Skeletal muscle tissue (tissue), 4 donors: ENCODE measurements around the gene ZNF598. TPM values are rescaled to one million over a fixed set of nuclear protein-coding genes. Genes with fewer than 3 reads are reported as not detected.
A peak's percentile ranks its signal among the peaks of the same experiment; 100 is the strongest.

Experiments used
- H3K27ac ChIP-seq: one replicate; pipeline ENCODE4 v1.7.0; 2013; ENCODE audit warnings: mild to moderate bottlenecking, low read depth, low read length, inconsistent platforms
- H3K27me3 ChIP-seq, 3 donors: one replicate each; pipeline ENCODE4 v1.7.0; 2013; ENCODE audit warnings: low read length in 3 of 3; ENCODE audit not compliant: control insufficient read depth in 3 of 3, insufficient read depth in 3 of 3
- H3K36me3 ChIP-seq, 3 donors: one replicate each; pipeline ENCODE4 v1.7.0; 2013; ENCODE audit warnings: low read length in 3 of 3; ENCODE audit not compliant: control insufficient read depth in 3 of 3, insufficient read depth in 3 of 3
- H3K4me1 ChIP-seq, 3 donors: one replicate each; pipeline ENCODE4 v1.7.0; 2013; ENCODE audit warnings: low read length in 3 of 3, mild to moderate bottlenecking in 3 of 3; ENCODE audit not compliant: control insufficient read depth in 3 of 3, insufficient read depth in 3 of 3
- H3K4me3 ChIP-seq, 3 donors: one replicate each; pipeline ENCODE4 v1.7.0; 2013; ENCODE audit warnings: low read length in 3 of 3
- H3K9ac ChIP-seq, 3 donors: one replicate each; pipeline ENCODE4 v1.7.0; 2013; ENCODE audit warnings: low read length in 3 of 3, mild to moderate bottlenecking in 3 of 3, moderate library complexity in 2 of 3, low read depth in 1 of 3
- H3K9me3 ChIP-seq, 3 donors: one replicate each; pipeline ENCODE4 v1.7.0; 2013; ENCODE audit warnings: low read length in 3 of 3; ENCODE audit not compliant: control insufficient read depth in 3 of 3
- total RNA-seq: library from RNA; depleted of rRNA; stranded (reverse); fragments of >200 nt; gene quantifications from one replicate; pipeline ENCODE4 v1.2.3, GENCODE V29; 2014
- donor health status: Osteomylitis.

ZNF598 gene
- total RNA-seq, 1 donor from 2014 or later: 4.7 TPM

- Histone ChIP-seq H3K4me1 (peaks cover 12 to 23% (median 16%) of the 10 kb centered on the region in 3 donors), H3K4me3 (no peak overlapping the region), H3K27ac (no peak overlapping the region), H3K9ac (no peak overlapping the region), H3K9me3 (no peaks in the 10 kb centered on the region), H3K27me3 (peaks cover 34% of the 10 kb centered on the region in 3 donors), H3K36me3 (peaks cover 5 to 9% (median 8%) of the 10 kb centered on the region in 3 donors)
Measured at GRCh38 chr16:1992704-1993317, 16.8 kb downstream of the ZNF598 start.

DNA sequence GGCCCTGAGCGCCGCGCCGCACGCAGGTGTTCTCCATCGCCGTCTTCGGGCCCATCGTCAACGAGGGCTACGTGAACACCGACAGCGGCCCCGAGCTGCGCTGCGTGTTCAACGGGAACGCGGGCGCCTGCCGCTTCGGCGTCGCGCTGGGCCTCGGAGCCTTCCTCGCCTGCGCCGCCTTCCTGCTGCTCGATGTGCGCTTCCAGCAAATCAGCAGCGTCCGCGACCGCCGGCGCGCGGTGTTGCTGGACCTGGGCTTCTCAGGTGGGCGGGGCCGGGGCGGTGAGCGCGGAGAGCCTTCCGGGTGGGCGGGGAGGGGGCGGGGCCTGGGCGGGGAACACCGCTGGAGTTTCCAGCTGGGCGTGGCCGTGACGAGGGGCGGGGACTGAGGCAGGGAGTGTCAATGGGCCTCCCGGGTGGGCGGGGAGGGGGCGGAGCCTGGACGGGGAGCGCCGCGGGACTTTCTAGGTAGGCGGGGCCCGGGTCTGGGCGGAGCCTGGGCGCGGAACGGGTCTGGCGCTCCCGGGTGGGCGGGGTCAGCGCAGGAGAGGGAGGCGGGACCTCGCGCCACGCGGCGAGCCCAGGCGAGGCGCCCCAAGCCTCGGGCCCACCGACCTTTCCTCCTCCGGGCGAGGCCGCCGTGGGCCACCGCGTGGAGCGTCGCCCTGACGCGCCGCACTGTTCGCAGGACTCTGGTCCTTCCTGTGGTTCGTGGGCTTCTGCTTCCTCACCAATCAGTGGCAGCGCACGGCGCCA, 17.5 kb downstream of the ZNF598 start:
- H3K36me3 ChIP-seq: peaks cover 3 to 7% (median 5%) of the 10 kb centered on the region in 3 donors
- no peaks in the 10 kb centered on the region for H3K9me3 ChIP-seq
- H3K27ac ChIP-seq: no peak overlapping the region
- H3K9ac ChIP-seq: peak overlapping the region in 2 of 3 donors; percentile 3 to 40
- peak overlapping the region; percentile 30 to 67 (median 56) for H3K4me3 ChIP-seq
- H3K27me3 ChIP-seq: peaks cover 34 to 37% (median 34%) of the 10 kb centered on the region in 3 donors
- peaks cover 12 to 21% (median 16%) of the 10 kb centered on the region in 3 donors for H3K4me1 ChIP-seq

DNA sequence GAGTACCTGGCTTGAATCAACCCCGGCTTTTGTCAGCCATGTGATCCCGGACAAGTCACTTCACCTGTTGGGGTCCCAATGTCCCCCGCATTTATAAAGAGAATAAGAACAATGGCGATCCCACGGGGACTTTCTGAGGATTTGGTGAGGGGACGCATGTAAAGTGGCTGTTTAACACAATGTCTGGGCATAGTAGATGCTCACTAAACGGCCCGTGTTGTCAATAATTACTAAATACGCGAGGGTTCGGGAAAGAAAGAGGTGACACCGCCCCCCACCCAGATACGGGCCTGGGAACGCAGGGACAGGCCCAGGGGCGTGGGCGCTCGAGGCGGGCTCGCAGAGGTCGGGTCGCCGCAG, 18.1 kb downstream of the ZNF598 start:
- Histone ChIP-seq H3K4me3 (peak overlapping the region; percentile 30 to 67 (median 56)), H3K27me3 (peaks cover 34 to 38% (median 34%) of the 10 kb centered on the region in 3 donors), H3K9ac (peak overlapping the region in 2 of 3 donors; percentile 3 to 40), H3K9me3 (no peaks in the 10 kb centered on the region), H3K27ac (no peak overlapping the region), H3K36me3 (peaks cover 3 to 7% (median 6%) of the 10 kb centered on the region in 3 donors), H3K4me1 (peaks cover 12 to 21% (median 16%) of the 10 kb centered on the region in 3 donors)

- Histone ChIP-seq H3K36me3 (peaks cover 8 to 12% (median 9%) of the 10 kb centered on the region in 3 donors), H3K4me3 (peak overlapping the region in 1 of 3 donors; percentile 22), H3K27ac (no peak overlapping the region), H3K9ac (no peak overlapping the region), H3K9me3 (no peaks in the 10 kb centered on the region), H3K27me3 (peaks cover 34 to 38% (median 35%) of the 10 kb centered on the region in 3 donors), H3K4me1 (peaks cover 12 to 21% (median 16%) of the 10 kb centered on the region in 3 donors)
Measured at GRCh38 chr16:1991135-1991551, 18.5 kb downstream of the ZNF598 start.

GRCh38 chr16:1990351-1991134, 19.1 kb downstream of the ZNF598 start:
- peaks cover 34 to 40% (median 38%) of the 10 kb centered on the region in 3 donors for H3K27me3 ChIP-seq
- peaks cover 14 to 18% (median 15%) of the 10 kb centered on the region in 3 donors for H3K36me3 ChIP-seq
- no peak overlapping the region for H3K27ac ChIP-seq
- H3K4me3 ChIP-seq: peak overlapping the region in 1 of 3 donors; percentile 35
- peaks cover 12 to 23% (median 17%) of the 10 kb centered on the region in 3 donors for H3K4me1 ChIP-seq
- no peak overlapping the region for H3K9ac ChIP-seq
- H3K9me3 ChIP-seq: no peaks in the 10 kb centered on the region

DNA sequence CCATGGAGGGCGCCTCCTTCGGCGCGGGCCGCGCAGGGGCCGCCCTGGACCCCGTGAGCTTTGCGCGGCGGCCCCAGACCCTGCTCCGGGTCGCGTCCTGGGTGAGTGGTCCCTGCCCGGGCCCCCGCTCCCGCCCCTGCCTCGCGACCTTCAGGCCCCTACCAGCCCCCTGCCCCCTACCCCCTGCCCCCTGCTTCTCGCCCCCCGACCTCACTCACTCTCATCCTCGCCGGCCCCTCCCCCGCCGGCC, 19.6 kb downstream of the ZNF598 start:
- H3K9me3 ChIP-seq: no peaks in the 10 kb centered on the region
- peaks cover 34 to 40% (median 38%) of the 10 kb centered on the region in 3 donors for H3K27me3 ChIP-seq
- H3K36me3 ChIP-seq: peaks cover 16 to 20% (median 18%) of the 10 kb centered on the region in 3 donors
- no peak overlapping the region for H3K4me3 ChIP-seq
- H3K27ac ChIP-seq: no peak overlapping the region
- peaks cover 17 to 28% (median 22%) of the 10 kb centered on the region in 3 donors for H3K4me1 ChIP-seq
- no peak overlapping the region for H3K9ac ChIP-seq

- Histone ChIP-seq H3K9ac (peak within 1 kb of the TSS in 1 of 3 donors; percentile 8), H3K9me3 (no peaks in the 10 kb centered on the region), H3K27ac (no peak within 1 kb of the TSS), H3K4me1 (peaks cover 23 to 34% (median 28%) of the 10 kb centered on the region in 3 donors), H3K27me3 (peaks cover 34 to 40% (median 38%) of the 10 kb centered on the region in 3 donors), H3K4me3 (peak within 1 kb of the TSS in 1 of 3 donors; percentile 35), H3K36me3 (peaks cover 16 to 20% (median 18%) of the 10 kb centered on the region in 3 donors)
Measured at GRCh38 chr16:1989209-1990100, 20.2 kb downstream of the ZNF598 start, which contains the start of gene SYNGR3. SYNGR3 (plus strand) TSS chr16:1989970; CDS start chr16:1990103, 133 bp downstream.

DNA sequence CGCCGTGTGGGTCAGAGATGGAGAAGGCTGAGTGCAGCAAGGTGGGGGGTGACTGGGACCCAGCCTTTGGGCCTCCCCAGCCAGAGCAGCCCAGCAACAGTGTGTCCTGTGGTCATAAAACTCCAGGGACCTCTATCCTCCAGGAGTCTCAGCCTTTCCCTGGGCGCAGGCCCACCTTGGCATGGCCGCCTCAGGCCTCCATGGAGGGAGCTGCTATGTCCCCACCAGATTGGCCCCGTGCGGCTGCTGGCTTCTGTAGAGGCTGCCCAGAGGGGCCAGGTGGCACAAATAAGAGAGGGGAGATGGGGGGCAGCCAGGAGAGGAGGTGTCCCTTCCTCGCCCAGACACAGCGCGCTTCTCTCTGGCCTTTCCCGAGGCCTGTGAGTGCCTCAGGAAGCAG, 22.4 kb downstream of the ZNF598 start:
- peaks cover 33 to 46% (median 35%) of the 10 kb centered on the region in 3 donors for H3K4me1 ChIP-seq
- no peak overlapping the region for H3K4me3 ChIP-seq
- H3K27me3 ChIP-seq: peaks cover 34 to 40% (median 39%) of the 10 kb centered on the region in 3 donors
- H3K9ac ChIP-seq: no peak overlapping the region
- peaks cover 16 to 20% (median 18%) of the 10 kb centered on the region in 3 donors for H3K36me3 ChIP-seq
- H3K27ac ChIP-seq: no peak overlapping the region
- no peaks in the 10 kb centered on the region for H3K9me3 ChIP-seq
